ENCODE measurements around the gene FOXO3.
"Not testable (repeated sequence)": the region's sequence is repeated elsewhere in the genome, so short reads cannot be mapped to it uniquely, and the experiment has no call there.

The FOXO3 gene

DNA sequence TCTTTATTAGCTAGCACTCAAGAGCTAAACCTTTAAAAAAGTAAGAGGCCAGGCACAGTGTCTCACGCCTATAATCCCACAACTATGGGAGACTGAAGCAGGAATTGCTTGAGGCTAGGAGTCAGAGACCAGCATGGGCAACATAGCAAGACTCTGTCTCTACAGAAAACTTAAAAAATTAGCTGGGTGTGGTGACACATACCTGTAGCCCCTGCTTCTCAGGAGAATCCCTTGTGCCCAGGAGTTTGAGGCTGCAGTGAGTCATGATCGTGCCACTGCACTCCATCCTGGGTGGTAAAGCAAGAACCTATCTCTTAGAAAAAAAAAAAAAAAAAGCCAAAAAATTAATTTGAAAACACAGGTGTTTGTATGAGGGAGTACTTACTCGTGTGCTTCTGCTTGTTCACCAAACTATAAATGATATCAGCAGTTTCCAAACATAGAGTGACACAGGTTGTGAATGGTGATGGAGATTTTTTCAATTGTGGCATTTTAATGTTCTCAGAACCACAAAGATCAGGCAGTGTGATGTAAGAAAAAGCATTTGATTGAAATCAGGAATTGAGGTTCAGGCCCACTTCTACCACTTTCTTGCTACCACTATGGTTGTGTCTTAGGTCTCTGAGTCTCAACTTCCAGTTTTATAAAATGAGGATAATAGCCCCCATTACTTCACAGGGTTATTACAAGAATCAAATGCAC is 104.9 kb downstream of the FOXO3 start:
- DNase-seq, result no peak

DNA sequence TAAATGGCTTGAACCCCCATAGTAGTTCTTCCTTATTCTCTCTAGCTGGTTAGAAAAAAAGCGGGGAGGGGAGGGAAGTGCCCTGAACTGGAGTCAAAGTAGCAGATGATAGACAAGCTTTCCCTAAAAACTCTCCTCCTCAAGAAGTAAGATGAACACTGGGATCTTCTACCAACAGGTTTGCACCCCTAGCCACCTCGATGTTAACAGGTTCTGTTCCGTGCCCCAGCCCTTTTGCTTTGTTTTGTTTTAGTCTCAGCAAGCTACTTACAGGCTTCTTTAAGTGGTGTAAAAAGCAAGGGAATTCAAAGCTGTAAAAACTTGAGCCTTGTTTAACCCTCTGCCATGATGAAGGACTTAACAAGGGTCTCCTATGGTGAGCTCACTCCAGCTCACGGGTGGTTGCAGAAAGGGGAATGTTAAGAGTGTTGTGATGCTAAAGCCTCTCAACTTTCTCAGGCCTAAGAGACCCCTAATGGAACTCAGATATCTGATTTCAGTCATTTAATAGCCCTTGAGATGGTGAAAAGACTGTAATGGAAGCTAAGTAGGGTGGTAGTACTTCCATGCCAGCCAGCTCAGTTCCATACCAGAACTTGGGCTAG is 106.0 kb downstream of the FOXO3 start:
- no peak for DNase-seq

DNA sequence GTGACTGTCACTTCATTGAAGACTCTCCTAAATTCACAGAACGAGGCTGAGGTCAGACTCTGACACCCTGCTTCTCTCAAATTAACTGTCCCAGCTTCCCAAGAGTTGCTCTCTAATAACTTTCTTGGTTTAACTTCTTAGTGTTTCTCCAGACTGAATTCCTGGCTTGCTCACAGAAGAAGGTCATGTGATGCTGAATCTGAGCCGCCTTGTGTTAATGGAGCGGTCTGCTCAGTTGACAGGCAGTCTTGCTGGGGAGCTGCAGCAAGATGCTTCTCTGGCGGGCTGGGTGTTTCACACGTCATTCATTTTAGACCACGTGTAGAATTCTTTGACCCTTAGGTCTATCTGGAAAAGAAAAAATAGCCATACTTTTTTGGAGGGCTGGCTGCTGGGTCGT is 107.3 kb downstream of the FOXO3 start:
- no peak for DNase-seq

DNA sequence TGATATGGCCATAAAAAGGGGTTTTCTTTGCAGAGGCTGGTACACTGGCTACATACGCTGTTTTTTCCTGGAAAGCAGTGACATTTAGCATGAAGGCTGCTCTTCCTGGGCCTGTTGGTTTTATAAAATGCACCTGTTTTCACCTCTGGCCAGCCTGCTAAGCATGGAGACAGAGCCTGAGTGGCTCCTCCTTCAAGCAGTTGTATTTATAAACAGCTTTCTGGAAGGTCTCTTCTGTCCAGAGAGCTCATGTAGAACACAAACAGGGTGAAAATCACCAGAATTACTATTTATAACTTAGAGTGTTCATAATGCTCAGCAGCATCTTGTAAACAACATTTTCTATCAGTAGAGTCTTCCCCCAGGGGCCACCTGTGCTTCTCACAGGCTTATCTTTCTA is 109.0 kb downstream of the FOXO3 start:
- DNase-seq, result no peak

DNA sequence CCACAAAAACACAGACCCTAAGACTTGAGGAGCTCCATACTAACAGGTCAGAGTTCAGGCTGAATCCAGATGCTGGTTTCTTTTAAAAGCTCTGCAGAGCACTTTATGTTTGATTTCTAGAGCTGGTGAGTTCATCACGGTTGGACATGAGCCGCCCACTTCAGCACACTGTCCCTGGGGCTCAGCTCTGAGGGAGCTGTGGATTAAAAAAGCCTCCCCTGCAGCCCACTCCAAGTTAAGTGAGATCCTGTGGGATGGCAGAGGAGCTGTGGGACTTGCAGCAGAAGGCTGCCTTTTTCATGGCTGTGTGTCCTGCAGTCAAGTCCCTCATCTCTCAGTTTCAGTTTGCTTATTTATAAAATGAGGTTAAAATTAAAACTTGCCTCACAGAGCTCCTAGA is 110.5 kb downstream of the FOXO3 start:
- no peak for DNase-seq

DNA sequence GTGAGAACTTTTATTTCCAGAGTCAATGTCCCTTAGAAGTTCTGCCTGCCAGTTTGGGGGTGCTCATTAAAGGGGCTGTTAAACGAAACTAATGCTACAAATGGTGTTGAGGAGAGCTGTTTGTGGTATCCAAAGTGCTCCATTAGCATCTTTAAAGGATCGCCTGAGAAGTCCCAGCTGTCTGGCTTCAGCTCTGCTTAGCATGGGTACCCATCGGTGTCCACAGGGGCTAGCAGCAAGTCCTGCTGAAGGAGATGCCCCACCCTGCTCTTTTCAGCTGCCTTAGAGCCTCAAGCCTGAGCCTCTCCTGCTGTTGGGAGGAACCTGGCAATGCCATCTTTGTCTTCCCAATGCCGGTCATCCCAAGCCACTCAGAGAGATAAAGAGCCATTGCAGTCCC is 111.1 kb downstream of the FOXO3 start:
- DNase-seq, result no peak

DNA sequence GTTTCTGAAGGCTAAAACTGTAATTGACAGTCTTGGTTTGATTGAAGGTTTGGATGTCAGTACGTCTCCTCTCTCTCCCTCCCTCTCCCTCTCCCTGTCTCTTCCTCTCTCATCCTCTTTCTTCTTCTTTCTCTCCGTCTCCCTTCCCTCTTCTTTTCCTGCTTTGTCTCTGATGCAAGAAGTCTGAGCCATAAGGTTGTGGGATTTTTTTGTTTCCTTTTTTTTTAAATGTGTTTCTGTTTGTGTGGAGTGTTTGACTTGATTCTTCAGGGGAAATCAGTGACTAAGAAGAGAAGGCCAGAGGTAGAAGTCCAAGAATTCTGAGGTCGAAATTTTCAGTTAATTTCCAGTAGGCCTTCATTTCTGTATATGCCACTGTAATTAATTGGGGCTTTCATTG is 111.9 kb downstream of the FOXO3 start:
- DNase-seq, result no peak

DNA sequence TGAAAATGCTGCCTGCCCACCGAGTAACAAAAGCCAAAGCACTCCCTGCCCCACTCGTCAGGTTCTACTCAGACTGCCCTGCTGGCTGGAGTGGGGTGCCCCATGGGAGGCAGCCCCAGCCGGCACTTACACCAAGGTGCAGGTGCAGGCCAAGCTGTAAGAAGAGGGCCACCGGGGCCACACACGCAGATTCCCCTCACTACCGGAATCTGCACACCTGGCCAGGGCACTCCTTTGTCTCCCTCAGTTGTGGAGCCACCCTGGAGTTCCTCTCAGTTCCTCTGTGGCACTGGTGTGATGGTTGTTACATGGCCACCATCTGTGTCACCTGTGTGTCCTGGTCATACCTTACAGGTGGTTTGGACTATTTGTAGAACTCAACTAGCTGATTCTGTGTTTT is 112.4 kb downstream of the FOXO3 start:
- no peak for DNase-seq

DNA sequence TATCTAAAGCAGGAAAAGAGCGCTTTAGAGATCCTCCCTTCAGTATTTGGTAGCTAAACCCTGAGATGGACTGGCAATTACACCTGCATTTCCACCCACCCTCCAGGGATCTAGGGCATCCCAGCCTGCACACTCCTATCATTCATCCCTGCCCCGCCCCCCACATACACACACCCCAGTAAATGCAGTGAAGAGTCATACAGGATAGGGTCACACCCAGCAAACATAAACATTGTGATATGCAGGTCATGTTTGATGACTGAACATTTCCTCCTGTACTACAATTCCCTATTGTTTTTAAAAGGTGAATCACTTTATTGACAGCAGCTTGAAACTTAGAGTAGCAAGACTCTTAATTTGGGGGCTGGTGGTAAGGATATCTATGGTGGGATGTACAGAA is 112.9 kb downstream of the FOXO3 start:
- DNase-seq, result no peak

DNA sequence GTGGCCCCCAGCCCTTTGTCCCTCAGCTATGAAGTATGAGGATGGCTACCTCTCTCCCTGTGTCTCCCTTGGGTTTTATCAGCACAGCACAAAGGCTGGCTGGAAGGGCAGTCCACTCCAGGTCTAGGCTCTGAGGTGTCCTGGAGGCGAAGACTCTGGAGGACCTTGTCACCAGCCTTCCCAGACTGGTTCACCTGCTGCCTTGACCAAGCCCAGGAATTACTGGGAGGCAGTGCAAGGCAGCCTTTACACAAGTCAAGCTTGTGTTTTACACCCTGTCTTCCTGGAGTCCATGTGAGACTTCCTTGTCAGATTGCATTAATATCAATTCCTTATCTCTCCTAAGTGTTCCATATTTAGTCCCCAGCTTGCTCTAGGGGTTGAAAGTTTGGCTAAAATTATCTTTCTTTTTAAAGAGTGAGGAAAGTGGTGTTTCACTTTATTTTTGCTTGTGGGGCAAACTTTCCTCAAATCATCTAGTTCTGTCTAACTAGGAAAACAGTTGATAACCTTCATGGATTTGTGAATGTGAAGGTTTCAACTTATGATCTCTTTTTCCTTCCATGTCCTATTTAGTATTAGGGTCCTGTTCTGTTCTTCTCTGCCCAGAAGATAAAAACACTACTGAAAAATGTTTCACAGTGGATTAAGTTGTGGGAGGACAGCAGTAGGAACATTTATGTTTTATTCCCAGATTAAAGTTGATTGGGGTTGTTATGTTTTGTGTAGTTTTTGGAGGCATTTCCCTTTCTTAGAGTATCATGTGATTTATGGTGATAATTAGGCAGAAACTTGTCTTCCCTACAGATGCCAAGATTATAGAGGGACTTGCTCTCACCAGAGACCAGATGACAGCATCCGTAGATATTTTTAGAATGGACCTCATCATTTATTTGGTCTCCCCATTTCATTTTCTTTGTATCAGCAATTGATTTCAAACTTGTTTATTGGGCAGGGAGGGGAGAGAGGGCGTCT is 114.8 kb downstream of the FOXO3 start:
- no peak for DNase-seq

DNA sequence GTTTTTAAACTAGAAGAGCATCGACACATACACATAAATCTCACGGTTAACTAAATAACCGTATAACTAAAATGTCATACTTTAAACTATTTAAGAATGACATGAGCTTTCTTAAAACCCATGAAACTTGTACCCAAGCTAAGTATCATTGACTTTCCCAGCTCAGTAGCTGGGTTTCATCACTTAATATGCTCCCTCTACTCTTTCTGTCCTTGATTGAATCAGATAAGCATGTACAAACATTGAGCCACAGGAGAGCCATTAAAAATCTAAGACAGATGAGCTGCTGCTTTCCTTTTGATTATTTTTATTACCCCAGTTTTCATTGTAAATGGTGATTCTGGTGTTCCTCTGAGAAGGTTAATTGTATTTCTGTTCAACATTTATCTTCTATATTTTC is 115.8 kb downstream of the FOXO3 start:
- no peak for DNase-seq

DNA sequence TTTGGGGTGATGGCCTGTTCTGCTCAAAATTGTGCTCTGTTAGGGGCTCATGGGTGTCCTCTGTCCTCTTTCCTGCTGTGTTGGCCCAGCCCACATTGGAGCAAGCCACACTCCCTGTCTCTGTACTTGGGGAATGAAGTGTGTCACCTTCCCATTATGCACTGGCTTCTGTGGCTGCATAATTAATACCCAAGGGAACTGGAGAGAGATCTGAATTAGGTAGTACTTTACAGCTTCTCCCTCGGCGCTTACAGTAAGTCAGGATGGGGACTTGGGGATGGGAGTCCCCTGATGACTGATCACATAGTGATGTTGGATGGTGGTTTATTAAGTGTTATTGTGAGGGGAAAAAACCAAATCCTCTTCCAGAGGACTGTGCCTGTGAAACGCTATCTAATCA is 116.6 kb downstream of the FOXO3 start:
- DNase-seq, result no peak

DNA sequence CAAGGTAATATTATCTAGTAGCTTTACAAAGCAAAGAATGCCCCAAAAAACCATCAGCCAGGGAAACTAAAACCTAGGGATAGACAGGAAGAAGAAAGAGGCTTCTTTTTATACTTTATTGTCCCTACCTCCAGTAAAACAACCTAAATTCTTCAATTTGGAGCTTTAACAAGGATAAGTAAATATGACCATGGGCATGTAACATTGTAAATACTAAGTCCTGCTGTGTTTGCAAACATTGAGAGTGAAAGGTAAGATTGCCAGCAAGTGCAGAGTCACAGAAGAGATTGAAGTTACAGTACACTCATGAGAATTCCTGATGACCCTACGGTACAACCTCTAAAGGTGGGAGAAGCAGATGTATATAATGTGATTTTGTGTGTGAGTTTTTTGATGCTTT is 117.2 kb downstream of the FOXO3 start:
- DNase-seq, result no peak

DNA sequence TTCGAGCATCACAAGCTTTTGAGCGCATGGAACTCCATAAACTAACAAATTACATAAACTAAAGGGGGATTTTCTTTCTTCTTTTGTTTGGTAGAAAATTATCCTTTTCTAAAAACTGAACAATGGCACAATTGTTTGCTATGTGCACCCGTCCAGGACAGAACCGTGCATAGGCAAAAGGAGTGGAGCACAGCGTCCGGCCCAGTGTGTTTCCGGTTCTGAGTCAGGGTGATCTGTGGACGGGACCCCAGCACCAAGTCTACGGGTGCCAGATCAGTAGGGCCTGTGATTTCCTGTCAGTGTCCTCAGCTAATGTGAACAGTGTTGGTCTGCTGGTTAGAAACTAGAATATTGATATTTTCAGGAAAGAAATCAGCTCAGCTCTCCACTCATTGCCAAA is 119.6 kb downstream of the FOXO3 start:
- DNase-seq, result not testable (repeated sequence)

DNA sequence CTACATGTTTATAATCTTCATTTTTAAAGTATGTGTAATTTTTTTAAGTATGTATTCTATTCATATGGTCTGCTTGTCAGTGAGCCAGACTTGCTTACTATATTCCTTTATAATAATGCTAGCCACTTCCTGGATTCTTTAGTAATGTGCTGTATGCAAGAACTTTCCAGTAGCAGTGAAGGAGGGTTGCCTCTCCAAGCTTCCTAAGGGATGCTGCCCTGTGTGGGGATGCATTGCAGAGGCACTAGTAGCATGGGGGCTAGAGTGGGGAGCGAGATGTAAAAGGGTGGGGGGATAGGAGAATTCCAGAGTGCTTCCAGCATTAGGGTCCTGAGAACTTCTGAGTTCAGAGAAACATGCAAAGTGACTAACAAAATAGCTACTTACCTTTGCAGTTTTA is 121.0 kb downstream of the FOXO3 start:
- DNase-seq, result not testable (repeated sequence)

DNA sequence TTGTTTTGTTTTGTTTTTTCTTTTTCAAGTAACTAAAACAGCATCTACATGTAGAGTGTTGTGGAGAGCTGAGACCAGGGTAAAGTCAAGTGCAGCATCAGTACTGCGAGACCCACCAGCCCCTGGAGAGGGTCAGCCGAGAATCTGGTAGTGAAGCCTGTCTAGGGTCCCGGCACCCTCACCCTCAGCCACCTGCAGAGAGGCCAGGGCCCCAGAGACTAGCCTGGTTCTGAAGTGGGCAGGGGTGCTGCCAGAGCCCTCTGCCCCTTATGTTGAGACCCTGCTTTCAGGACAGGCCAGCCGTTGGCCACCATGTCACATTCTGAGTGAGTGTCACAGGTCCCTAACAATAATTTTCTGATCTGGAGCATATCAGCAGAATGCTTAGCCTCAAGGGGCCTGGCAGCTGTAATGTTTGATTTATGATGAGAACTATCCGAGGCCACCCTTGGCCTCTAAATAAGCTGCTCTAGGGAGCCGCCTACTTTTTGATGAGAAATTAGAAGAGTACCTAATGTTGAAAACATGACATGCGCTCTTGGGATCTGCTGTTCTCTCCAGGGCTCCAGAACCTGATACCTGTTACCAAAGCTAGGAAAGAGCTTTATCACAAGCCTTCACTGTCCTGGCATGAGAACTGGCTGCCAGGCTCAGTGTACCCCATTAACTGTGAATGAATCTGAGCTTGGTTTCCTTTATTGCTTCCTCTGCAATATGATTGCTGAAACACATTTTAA is 121.8 kb downstream of the FOXO3 start:
- DNase-seq, result not testable (repeated sequence)

DNA sequence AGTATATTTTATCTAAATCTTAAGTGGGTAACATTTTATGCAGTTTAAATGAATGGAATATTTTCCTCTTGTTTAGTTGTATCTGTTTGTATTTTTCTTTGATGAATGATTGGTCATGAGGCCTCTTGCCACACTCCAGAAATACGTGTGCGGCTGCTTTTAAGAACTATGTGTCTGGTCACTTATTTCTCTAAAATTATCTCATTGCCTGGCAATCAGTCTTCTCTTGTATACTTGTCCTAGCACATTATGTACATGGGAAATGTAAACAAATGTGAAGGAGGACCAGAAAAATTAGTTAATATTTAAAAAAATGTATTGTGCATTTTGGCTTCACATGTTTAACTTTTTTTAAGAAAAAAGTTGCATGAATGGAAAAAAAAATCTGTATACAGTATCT is 123.3 kb downstream of the FOXO3 start:
- DNase-seq, result not testable (repeated sequence)

DNA sequence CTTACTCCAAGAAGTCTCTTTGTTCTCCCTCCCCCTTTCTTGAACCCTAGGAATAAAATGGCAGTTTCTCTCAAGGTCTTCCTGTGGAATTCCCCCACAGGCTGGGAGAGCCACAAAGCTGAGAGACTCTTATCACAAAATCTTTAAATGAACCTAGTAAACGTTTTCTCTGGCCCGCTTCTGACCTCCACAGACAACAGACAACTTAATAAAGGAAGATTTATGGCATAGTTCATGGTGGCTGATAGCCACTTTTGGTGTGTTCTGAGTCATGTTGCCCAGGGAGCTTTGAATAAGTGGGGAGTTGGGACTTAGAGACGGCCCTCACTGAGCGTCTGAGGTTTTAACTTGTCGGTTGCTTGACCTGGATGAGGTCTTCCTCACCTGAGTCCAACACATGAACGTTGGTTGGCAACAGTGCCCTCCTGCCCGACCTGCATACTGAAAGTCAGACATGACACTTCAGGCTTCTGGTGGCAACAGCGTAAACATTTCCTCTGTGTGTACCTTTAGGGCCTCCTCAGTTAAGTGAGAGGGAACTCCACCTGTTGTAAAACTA is 124.1 kb downstream of the FOXO3 start:
- DNase-seq, result no peak

DNA sequence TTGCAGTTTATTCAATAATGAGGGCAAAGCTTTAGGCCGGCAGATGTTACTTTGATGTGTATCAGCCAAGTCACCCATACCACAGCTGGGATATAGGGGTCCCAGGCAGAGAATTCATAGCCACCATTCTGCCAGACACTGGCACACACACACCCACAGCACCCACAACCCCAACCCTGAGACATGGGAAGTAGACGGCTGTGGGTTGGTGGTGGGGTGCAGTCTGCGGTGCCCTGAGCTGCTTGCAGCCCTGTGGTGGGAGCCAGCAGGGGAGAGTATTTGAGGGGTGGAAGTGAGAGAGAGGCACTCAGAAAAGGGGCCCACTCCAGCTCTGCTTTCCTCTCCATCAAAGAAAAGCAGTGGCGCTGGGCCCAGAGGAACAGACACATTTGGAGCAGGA is 125.3 kb downstream of the FOXO3 start:
- DNase-seq, result no peak

DNA sequence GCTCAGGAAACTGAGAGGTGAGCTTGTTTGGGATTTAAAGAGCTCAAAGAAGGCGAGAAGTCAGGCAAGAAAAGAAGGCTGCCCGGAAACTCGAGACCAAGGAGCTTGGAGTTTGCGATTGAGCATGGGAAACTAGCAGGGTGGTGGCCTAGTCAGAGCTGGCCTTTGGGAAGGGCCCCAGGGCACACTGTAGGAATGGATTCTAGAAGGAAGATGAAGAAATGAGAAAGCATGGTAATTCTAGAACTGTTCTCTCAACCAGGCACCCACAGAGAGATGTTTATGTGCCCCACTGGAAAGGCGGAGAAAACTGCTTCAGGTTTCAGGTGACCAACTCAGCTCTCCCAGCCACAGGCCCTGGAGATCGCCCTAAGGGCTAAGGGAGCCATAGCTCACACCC is 126.2 kb downstream of the FOXO3 start:
- no peak for DNase-seq

DNA sequence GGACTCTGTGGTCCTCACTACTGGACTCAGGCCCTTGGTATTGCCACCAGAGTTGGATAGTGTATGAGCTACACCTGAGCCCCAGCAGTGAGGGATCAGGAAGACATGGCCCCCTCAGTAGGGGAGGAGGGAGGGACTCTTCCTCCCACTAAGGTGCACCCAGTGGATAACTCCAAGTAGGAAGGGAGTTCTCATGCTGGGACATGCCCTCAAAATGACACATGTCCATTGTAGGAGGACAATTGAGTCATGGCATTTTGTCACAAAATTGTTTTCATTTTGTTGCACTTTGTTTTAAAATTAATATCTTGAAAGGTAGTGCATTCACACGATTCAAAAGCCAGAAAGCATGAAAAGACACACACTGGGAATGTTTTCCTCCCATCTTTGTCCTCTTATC is 127.2 kb downstream of the FOXO3 start:
- DNase-seq, result no peak

DNA sequence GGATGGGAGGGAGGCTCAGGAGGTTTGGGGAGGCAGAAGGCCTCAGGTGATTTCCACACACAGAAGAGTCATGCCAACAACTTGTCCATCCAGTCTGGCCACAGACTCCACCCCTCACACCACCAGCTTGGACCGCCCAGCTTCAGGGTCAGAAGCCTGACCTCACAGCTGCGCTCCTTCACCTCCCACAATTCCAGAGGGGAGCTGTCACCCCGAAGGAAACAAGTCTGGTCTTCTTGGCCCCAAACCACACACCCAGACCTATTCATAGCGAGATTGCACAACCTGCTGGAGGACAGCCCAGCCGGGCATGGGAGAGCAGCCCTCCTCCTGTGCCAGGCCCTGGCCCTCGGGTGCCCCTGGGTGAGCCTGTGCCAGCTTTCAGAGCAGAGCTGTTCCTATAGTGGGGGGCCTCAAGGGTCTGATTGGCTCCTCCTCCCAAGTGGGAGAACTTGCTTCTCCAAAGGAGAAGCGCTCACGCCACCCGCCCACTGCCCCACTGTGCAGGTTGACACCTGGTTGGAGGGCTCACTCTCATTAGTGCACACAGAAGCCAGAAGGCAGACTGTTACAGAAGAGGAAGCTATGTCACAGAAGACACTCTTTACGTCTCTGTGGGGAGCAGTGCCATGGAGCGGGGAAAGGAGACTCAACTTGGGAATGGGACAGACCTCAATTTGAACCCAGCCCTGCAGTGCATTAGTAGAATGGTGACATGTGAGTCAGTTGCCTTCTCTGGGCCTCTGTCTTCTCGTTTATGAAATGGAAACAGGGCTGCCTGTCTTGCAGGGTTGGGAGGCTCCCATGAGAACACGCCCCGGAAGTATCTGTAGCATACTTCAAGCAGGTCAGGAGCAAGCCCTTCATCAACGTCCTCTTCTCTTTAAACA is 128.8 kb downstream of the FOXO3 start:
- no peak for DNase-seq

Data from activated CD4-positive, alpha-beta T cell treated with anti-CD3 and anti-CD28 coated beads, Interleukin-2, amount 50 U/mL, for 1 hour (primary cell).